GM23338 (cell line): ENCODE results near the gene CHGA. TPM values are rescaled to one million over a fixed set of nuclear protein-coding genes. Genes with fewer than 3 reads are reported as not detected.

ENCODE experiments used
- ATAC-seq: fragments of 200-7000 bp; cut with Tn5 transposase; 3 replicates; pipeline ENCODE4 v1.9.1; 2020
- DNase-seq: peaks from one replicate; pipeline ENCODE4 v3.0.0-alpha.2; 2015; ENCODE audit warnings: low spot score
- H2AFZ ChIP-seq: fragments of 200-600 bp; sonication (generic); 2 replicates; pipeline ENCODE4 v1.8.0; 2016; ENCODE audit warnings: antibody characterized with exemption, mild to moderate bottlenecking, moderate library complexity
- H3F3A ChIP-seq: fragments of 200-600 bp; sonication (generic); replicated peaks from 2 replicates; pipeline ENCODE4 v1.8.0; 2017; ENCODE audit warnings: antibody characterized with exemption, mixed run types, low read depth
- H3K27ac ChIP-seq: fragments of 200-600 bp; sonication (generic); 2 replicates; pipeline ENCODE4 v1.6.1; 2016; ENCODE audit warnings: low read depth
- H3K27me3 ChIP-seq: fragments of 200-600 bp; sonication (generic); 2 replicates; pipeline ENCODE4 v1.8.0; 2016; ENCODE audit warnings: mild to moderate bottlenecking, mixed run types, moderate library complexity; ENCODE audit not compliant: insufficient read depth
- H3K36me3 ChIP-seq: fragments of 200-600 bp; sonication (generic); 2 replicates; pipeline ENCODE4 v1.8.0; 2016; ENCODE audit warnings: mild to moderate bottlenecking; ENCODE audit not compliant: insufficient read depth
- H3K4me1 ChIP-seq: fragments of 200-600 bp; sonication (generic); 2 replicates; pipeline ENCODE4 v1.8.0; 2016; ENCODE audit warnings: mild to moderate bottlenecking, moderate library complexity; ENCODE audit not compliant: insufficient read depth
- H3K4me2 ChIP-seq: fragments of 200-600 bp; sonication (generic); 2 replicates; pipeline ENCODE4 v1.7.1; 2017; ENCODE audit warnings: mixed run types
- H3K4me3 ChIP-seq: fragments of 200-600 bp; sonication (generic); 2 replicates; pipeline ENCODE4 v1.6.1; 2016; ENCODE audit warnings: mixed run types
- H3K79me2 ChIP-seq: fragments of 200-600 bp; sonication (generic); replicated peaks from 2 replicates; pipeline ENCODE4 v1.8.0; 2017; ENCODE audit warnings: mild to moderate bottlenecking; ENCODE audit not compliant: insufficient read depth
- H3K9me2 ChIP-seq: fragments of 200-600 bp; sonication (generic); 2 replicates; pipeline ENCODE4 v1.8.0; 2017; ENCODE audit not compliant: insufficient read depth
- H4K20me1 ChIP-seq: fragments of 200-600 bp; sonication (generic); replicated peaks from 2 replicates; pipeline ENCODE4 v1.8.0; 2017; ENCODE audit warnings: mild to moderate bottlenecking; ENCODE audit not compliant: insufficient read depth
- H3K27ac Mint-ChIP-seq: 2 replicates; pipeline ENCODE4 v1.8.0; 2020; ENCODE audit warnings: inconsistent platforms, mild to moderate bottlenecking, moderate library complexity, mixed read lengths
- H3K27me3 Mint-ChIP-seq: 3 replicates; pipeline ENCODE4 v1.8.0; 2022; ENCODE audit warnings: low read depth, mild to moderate bottlenecking, moderate library complexity, mixed read lengths, inconsistent platforms; ENCODE audit not compliant: insufficient read depth, poor library complexity
- H3K36me3 Mint-ChIP-seq: 3 replicates; pipeline ENCODE4 v1.8.0; 2021; ENCODE audit warnings: low read depth, mild to moderate bottlenecking, inconsistent platforms, moderate library complexity, mixed read lengths
- H3K4me1 Mint-ChIP-seq: 3 replicates; pipeline ENCODE4 v1.8.0; 2020; ENCODE audit warnings: mild to moderate bottlenecking, inconsistent platforms, mixed read lengths
- H3K4me3 Mint-ChIP-seq: 3 replicates; pipeline ENCODE4 v1.8.0; 2021; ENCODE audit warnings: moderate library complexity, mild to moderate bottlenecking, inconsistent platforms, mixed read lengths
- H3K9me3 Mint-ChIP-seq: 3 replicates; pipeline ENCODE4 v1.8.0; 2020; ENCODE audit warnings: moderate library complexity, mild to moderate bottlenecking, inconsistent platforms, mixed read lengths
- CREB1 ChIP-seq: fragments of 250-450 bp; sonication (Bioruptor Pico); IDR thresholded peaks from 2 replicates; pipeline ENCODE4 v1.5.0; 2020; ENCODE audit warnings: low read depth, mild to moderate bottlenecking, moderate library complexity
- CTCF ChIP-seq, 2 experiments: fragments of 200-600 bp in 1 of 2; sonication (generic) in 1 of 2; conservative IDR thresholded peaks; 2 replicates each; pipeline versions ENCODE4 v1.5.1 to v1.6.1; 2016 to 2017; ENCODE audit warnings: antibody characterized with exemption in 2 of 2, low read depth in 2 of 2, mild to moderate bottlenecking in 2 of 2, moderate library complexity in 1 of 2
- ETS1 ChIP-seq: IDR thresholded peaks from 2 replicates; pipeline ENCODE4 v1.6.1; 2016; ENCODE audit warnings: antibody characterized with exemption
- EZH2 ChIP-seq: fragments of 200-600 bp; sonication (generic); IDR thresholded peaks from one replicate; pipeline ENCODE4 v1.8.0; 2017; ENCODE audit warnings: antibody characterized with exemption, mild to moderate bottlenecking, low read depth; ENCODE audit not compliant: unreplicated experiment
- EZH2phosphoT487 ChIP-seq: fragments of 200-600 bp; sonication (generic); IDR thresholded peaks from one replicate; pipeline ENCODE4 v1.8.1; 2018; ENCODE audit warnings: antibody characterized with exemption; ENCODE audit not compliant: unreplicated experiment
- POLR2AphosphoS5 ChIP-seq: IDR thresholded peaks from 2 replicates; pipeline ENCODE4 v1.6.1; 2016; ENCODE audit warnings: antibody characterized with exemption, low read depth
- STAT1 ChIP-seq: IDR thresholded peaks from one replicate; pipeline ENCODE4 v1.6.1; 2016; ENCODE audit warnings: antibody characterized with exemption; ENCODE audit not compliant: unreplicated experiment
- ZNF331 ChIP-seq: fragments of 250-450 bp; sonication (Bioruptor Pico); IDR thresholded peaks from 2 replicates; pipeline ENCODE4 v1.5.0; 2020; ENCODE audit warnings: low read depth, mild to moderate bottlenecking, moderate library complexity
- polyA plus RNA-seq: library from polyadenylated mRNA; unstranded; fragments of >200 nt; fragmentation: Nextera tagmentation; extraction: Ambion mirVana; gene quantifications from 2 replicates; pipeline ENCODE4 v1.2.1, GENCODE V29; 2016
- total RNA-seq: library from RNA; depleted of rRNA; stranded (reverse); fragments of >200 nt; shearing (Covaris generic); gene quantifications from 2 replicates; pipeline ENCODE4 v1.2.3, GENCODE V29; 2014
- TF ChIP-seq, protein P1 (sequence below): IDR thresholded peaks from one replicate; pipeline ENCODE4 v1.6.1; 2018; ENCODE audit warnings: antibody characterized with exemption; ENCODE audit not compliant: unreplicated experiment

The CHGA gene
- total and polyA plus RNA-seq, 2 experiments from 2014 or later, result 13.9 to 19.6 TPM

GRCh38 chr14:92940543-92940942 is 17.6 kb downstream of the CHGA start (continued):
- TF ChIP-seq, protein P1, sequence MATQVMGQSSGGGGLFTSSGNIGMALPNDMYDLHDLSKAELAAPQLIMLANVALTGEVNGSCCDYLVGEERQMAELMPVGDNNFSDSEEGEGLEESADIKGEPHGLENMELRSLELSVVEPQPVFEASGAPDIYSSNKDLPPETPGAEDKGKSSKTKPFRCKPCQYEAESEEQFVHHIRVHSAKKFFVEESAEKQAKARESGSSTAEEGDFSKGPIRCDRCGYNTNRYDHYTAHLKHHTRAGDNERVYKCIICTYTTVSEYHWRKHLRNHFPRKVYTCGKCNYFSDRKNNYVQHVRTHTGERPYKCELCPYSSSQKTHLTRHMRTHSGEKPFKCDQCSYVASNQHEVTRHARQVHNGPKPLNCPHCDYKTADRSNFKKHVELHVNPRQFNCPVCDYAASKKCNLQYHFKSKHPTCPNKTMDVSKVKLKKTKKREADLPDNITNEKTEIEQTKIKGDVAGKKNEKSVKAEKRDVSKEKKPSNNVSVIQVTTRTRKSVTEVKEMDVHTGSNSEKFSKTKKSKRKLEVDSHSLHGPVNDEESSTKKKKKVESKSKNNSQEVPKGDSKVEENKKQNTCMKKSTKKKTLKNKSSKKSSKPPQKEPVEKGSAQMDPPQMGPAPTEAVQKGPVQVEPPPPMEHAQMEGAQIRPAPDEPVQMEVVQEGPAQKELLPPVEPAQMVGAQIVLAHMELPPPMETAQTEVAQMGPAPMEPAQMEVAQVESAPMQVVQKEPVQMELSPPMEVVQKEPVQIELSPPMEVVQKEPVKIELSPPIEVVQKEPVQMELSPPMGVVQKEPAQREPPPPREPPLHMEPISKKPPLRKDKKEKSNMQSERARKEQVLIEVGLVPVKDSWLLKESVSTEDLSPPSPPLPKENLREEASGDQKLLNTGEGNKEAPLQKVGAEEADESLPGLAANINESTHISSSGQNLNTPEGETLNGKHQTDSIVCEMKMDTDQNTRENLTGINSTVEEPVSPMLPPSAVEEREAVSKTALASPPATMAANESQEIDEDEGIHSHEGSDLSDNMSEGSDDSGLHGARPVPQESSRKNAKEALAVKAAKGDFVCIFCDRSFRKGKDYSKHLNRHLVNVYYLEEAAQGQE, result no peak
- TF ChIP-seq ZNF331 (CRISPR knock-in tag), result no peak
- TF ChIP-seq CTCF (conservative IDR thresholded peaks at IDR 0.05; ENCODE audit: low read depth in 2 of 2), result no peak
- no peak for TF ChIP-seq ETS1
- TF ChIP-seq POLR2AphosphoS5, result no peak

- H3K9me3 Mint-ChIP-seq, result no peaks in the 10 kb centered on the region
- H3K4me3 Mint-ChIP-seq, result no peak overlapping the region
- H3K36me3 Mint-ChIP-seq, result peaks cover 15% of the 10 kb centered on the region
- Histone ChIP-seq H3K79me2 (no peaks in the 10 kb centered on the region), H4K20me1 (no peaks in the 10 kb centered on the region), H3K4me1 (no peaks in the 10 kb centered on the region), H3K4me3 (no peak overlapping the region), H3F3A (no peaks in the 10 kb centered on the region), H3K9me2 (no peaks in the 10 kb centered on the region), H3K27me3 (no peaks in the 10 kb centered on the region), H3K27ac (no peak overlapping the region), H2AFZ (no peak overlapping the region), H3K4me2 (no peak overlapping the region), H3K36me3 (no peaks in the 10 kb centered on the region)
- DNase-seq (no peak), ATAC-seq (no peak)
- H3K4me1 Mint-ChIP-seq, result no peaks in the 10 kb centered on the region; the same call in 2 of the 3 replicates
- TF ChIP-seq EZH2 (no peak), CREB1 (no peak), CTCF (conservative IDR thresholded peaks at IDR 0.05; ENCODE audit: low read depth in 2 of 2) (no peak), ZNF331 (CRISPR knock-in tag) (no peak), STAT1 (no peak), EZH2phosphoT487 (no peak), ETS1 (no peak)
- TF ChIP-seq, protein P1, result no peak
- peaks cover 14% of the 10 kb centered on the region for H3K27me3 Mint-ChIP-seq
- H3K27ac Mint-ChIP-seq, result no peak overlapping the region
Measured at GRCh38 chr14:92941531-92941930, 18.6 kb downstream of the CHGA start.
